OCI-M2 (cell line): ENCODE data around the gene TRERF1.
"Not testable (repeated sequence)": the region's sequence is repeated elsewhere in the genome, so short reads cannot be mapped to it uniquely, and the experiment has no call there.

Experiments
- DNase-seq: peaks from one replicate; lab custom pipeline; 2025; ENCODE audit not compliant: unreplicated experiment; lab: John Stamatoyannopoulos, UW

Gene TRERF1, protein sequence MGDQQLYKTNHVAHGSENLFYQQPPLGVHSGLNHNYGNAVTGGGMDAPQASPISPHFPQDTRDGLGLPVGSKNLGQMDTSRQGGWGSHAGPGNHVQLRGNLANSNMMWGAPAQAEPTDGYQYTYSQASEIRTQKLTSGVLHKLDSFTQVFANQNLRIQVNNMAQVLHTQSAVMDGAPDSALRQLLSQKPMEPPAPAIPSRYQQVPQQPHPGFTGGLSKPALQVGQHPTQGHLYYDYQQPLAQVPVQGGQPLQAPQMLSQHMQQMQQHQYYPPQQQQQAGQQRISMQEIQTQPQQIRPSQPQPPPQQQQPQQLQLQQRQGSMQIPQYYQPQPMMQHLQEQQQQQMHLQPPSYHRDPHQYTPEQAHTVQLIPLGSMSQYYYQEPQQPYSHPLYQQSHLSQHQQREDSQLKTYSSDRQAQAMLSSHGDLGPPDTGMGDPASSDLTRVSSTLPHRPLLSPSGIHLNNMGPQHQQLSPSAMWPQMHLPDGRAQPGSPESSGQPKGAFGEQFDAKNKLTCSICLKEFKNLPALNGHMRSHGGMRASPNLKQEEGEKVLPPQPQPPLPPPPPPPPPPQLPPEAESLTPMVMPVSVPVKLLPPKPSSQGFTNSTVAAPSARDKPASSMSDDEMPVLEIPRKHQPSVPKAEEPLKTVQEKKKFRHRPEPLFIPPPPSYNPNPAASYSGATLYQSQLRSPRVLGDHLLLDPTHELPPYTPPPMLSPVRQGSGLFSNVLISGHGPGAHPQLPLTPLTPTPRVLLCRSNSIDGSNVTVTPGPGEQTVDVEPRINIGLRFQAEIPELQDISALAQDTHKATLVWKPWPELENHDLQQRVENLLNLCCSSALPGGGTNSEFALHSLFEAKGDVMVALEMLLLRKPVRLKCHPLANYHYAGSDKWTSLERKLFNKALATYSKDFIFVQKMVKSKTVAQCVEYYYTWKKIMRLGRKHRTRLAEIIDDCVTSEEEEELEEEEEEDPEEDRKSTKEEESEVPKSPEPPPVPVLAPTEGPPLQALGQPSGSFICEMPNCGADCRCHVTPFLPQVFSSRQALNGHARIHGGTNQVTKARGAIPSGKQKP (N-terminal part only)

DNA sequence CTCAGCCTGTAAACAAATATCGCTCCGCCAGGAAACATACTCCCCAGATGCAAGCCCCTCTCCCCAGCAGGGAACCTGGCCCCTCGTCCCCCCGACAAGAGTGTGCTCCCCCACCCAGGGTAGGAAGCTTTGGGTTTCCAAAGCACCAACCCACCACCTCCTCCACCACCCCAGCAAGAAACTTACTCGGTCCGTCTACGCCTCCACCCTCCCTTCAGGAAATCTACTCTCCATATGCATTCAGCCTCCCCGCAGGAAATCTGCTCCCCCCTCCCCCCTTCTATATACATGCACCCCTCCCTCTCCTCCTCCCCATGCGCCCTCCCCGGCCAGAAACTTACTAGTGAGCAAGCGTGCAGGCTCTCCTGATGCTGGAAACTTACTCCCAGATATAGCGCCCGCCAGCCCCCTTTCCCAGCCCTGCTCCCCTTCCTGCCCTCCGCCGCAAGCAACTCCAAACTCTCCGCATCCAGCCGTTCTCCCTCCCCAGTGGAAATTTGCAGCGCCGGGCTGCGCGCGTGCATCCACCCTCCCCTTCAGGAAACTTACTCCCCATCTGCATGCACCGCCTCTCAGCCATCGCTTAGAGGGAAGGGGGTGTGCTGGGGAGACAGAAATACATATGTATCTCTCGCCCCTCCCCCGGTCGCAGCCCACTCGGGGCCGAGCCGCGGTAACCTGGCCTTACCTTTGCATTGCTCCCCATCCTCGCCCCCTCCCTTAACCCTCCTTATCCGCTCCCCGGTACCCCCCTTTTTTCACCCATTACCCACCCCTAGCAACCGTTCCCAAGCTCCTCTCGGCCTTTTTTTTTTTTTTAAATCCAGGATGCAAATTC is at the start of gene TRERF1:
Gene TRERF1 (minus strand): TSS at position 594 of the 838 bp plus-strand sequence. CDS start 182,336 bp downstream, outside the sequence.
- no peak for DNase-seq

DNA sequence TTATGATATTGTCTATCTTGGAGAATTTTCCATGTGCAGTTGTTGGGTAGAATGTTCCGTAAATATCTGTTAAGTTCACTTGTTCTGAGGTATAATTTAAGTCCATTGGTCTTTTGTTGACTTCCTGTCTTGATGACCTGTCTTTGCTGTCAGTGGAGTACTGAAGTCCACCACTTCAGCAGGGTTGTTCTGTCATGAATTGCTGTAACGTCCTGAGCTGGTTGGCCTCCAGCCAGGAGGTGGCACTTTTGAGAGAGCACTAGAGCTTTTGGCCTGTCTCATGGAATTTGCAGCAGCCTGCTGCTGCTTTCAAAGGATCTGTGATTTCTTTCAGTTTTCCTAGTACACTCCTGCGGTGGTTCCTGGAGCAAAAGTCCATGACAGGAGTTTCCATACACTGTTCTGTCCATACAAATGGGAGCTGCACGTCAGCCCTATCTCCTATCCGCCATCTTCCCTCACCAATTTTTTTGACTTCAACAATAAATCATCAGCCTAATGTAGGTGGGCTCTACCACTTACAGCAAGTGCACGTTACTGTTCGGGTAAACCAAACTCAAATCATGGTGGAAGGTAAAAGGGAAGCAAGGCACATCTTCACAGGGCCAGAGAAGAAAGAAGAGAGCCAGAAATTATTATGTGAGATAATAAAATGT is 46.9 kb upstream of the TRERF1 start:
- no peak for DNase-seq

DNA sequence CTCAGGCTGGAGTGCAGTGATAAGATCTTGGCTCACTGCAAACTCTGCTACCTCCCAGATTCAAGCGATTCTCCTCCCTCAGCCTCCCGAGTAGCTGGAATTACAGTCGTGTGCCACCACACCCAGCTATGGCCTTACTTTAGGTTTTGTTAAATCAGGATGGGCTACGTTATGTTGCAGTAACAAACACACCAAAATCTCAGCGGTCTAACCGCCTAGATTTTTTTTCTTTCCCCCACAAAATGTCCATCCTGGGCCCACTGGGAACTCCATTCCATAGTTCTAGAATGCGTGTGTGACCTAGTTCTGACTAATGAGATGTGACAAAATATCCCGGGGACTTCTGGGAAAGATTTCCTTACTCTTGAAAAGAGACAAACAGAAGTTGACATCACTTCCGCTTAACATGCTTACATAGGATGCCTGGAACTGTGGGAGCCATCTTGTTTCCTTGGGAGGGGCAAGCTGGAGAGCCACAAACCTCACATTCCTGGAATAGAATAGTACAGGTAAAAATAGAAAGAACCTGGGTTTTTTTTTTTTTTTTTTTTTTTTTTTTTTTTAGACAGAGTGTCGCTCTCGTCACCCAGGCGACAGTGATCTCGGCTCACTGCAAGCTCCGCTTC is 42.3 kb upstream of the TRERF1 start:
- no peak for DNase-seq

DNA sequence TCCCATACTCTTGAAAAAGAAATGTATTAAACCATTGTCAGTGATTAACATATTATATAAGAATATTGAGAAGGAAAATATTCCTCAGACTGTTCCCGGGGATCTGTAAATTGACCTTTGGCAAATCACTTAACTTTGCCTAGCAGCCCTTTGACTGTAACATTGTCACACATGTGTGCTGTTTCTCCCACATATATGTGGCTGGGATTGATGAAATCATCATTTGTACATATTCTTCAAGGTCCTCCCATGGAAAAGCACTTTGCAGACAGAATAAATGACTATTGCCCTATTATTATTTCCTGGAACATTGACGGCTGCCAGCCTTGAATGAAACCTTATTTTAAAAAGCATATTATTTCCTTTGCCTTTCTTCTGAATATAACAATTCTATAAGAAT is 36.4 kb upstream of the TRERF1 start:
- DNase-seq = no peak

DNA sequence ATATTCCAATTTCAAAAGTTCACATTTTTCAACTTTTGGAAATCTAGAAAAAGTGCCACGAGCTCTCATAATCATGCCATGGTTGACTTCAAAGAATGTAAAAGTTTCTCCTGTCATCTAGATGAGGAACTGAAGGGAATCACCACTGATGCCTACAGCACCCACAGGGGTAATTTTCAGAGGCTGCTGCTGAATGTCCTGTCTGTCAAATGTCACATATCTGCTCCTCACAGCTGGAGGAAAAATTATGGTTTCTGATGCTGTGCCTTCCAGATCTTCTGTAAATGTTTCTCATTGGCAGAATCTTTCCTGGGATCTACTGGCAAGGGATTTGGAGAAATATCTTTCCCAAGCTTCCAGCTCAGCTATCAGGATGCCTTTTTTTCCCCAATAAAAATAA is 32.5 kb upstream of the TRERF1 start:
- DNase-seq = no peak

DNA sequence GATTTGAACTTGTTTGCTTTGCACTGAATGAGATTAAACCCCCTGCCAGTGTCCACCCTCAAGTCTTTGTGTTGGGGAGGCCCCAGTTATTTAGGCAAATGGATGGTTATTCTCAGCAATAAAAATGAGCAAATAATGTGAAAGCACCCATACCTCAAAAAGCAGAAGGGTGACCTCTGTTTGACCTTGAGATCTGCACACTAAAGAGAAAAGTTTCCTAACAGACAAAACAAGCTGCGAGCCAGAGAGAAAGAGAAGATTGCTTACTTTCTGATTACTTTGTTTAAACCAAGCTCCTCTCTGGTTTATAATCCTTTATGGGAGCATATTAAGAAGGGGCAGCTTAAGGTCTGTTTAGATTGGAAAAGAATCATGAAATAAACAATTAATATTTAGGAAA is 30.4 kb upstream of the TRERF1 start:
- no peak for DNase-seq

DNA sequence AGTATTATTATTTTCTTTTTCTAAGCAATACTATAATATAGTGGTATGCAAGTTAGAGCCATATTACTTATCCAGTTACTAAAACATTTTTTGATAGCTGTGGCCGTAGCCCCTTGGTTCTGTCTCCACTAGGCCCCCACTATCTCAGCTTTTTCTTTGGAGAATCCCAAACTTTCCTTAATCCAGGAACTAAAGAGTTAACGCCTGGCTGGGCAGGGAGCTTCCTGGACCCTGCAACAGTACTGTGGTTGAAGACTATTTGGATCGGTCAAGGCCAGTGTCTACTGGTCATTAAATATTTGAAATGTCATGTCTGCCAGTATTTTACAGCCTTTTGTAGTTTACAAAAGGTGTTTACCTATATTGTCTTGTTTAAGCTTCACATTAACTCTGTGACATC is 20.0 kb upstream of the TRERF1 start:
- DNase-seq = no peak

DNA sequence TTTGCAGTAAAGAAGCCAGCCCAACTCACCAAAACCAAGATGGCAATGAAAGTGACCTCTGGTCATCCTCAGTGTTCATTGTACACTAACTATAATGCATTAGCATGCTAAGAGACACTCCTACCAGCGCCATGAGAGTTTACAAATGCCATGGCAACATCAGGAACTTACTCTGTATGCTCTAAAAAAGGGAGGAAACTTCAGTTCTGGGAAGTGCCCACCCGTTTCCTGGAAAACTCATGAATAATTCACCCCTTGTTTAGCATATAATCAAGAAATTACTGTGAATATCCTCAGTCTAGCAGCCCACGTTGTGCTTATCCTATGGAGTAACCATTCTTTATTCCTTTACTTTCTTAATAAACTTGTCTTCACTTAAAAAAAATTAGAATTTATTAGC is 19.4 kb upstream of the TRERF1 start:
- no peak for DNase-seq

DNA sequence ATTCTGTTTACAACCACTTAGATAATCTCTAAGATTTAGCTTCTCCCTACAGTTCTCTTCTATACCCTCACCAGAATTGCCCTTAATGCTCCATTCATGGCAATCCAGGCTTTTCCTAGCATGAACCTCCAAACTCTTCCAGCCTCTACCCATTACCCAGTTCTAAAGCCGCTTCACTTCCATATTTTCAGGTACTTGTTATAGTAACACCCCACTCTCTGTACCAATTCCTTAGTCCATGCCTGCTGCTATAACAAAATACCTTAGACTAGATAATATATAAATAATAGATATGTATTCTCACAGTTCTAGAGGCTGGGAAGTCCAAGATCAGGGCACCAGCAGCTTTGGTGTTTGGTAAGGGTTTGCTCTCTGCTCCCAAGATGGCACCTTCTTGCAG is 16.5 kb upstream of the TRERF1 start:
- DNase-seq = no peak

DNA sequence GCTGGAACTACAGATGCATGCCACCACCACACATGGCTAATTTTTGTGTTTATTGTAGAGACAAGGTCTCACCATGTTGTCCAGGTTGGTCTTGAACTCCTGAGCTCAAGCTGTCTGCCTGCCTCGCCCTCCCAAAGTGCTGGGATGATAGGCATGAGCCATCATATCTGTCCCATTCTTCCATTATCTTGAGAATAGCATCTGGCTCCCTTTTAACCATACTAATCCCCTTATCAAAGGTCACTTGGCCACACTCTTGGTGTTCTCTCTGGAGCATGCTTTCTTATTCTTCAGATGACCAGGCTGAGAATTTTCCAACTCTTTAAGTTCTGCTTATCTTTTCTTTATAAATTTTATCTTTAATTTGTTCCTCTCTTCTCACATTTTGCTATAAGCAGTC is 15.9 kb upstream of the TRERF1 start:
- DNase-seq = no peak

DNA sequence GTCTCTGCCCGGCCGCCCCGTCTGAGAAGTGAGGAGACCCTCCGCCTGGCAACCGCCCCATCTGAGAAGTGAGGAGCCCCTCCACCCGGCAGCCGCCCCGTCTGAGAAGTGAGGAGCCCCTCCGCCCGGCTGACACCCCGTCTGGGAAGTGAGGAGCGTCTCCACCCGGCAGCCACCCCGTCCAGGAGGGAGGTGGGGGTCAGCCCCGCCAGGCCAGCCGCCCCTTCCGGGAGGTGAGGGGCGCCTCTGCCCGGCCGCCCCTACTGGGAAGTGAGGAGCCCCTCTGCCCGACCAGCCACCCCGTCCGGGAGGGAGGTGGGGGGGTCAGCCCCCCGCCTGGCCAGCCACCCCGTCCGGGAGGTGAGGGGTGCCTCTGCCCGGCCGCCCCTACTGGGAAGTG is 14.7 kb upstream of the TRERF1 start:
- not testable (repeated sequence) for DNase-seq

DNA sequence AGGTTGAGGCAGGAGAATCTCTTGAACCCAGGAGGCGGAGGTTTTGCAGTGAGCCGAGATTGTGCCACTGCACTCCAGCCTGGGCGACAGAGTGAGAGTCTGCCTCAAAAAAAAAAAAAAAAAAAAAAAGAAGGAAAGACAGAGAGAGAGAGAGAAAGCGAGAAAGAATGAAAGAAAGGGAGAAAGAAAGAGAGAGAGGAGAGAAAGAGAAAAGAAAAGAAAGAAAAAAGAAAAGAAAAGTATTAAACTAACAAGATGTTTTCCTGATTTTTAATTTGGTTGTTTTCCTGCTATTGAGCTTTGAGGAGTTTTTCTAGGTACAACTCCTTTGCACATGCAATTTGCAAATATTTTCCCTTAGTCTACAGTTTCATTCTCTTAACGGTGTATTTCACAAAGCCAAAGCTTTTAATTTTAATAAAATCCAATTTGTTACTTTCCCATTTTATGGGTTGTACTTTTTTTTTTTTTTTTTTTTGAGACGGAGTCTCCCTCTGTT is 10.8 kb upstream of the TRERF1 start:
- DNase-seq = no peak

DNA sequence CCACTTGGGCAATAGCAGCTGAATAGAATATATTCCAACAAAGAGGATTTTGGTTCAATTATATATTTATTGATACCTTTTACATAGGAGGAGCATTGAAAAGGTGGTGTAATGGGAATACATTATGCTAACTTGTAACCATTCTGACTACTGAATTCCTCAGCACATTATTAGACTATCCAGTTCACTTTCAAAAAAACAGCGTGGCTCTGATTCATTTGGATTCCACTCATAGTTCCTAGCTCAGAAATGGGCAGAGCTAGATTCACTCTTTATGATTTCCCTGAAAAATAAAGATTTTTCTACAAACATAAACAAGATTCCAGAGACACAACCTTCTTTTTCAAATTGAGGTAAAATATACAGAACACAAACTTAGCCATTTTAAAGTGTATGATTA is 9.2 kb upstream of the TRERF1 start:
- DNase-seq = no peak

DNA sequence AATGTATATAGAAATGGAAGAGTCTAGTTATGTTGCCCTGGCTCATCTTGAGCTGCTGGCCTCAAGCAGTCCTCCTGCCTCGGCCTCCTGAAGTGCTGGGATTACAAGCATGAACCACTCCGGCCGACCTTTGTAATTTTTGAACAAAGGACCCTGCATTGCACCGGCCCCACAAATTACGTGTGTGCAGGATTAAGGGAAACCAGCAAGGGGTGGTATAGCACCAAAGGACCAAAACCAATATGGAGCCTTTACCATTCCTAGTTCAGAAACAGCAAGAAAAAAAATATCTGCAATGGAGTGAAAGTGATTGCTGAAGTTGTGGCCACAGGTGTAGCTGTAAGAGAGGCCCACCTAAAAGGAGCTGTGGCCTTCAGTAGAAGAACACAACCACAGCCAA is 8.2 kb upstream of the TRERF1 start:
- DNase-seq = no peak

DNA sequence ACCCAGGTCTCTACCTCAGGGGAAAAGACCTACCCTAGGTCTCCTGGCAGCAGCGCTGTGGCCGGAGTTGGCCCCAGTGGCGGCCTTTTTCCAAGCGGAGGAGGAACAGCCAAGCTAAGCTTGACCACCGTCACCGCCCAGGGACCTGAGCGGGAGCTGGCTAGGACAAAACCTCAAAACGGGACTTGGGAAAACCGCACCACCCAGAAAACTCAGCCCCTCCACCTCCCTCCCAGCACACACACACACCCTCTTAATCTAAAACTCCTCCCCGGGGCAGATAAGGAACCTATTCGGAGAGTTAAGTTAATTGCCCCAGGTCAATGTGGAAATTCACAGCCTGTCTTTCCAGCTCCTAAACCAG is 2.7 kb upstream of the TRERF1 start:
- no peak for DNase-seq

DNA sequence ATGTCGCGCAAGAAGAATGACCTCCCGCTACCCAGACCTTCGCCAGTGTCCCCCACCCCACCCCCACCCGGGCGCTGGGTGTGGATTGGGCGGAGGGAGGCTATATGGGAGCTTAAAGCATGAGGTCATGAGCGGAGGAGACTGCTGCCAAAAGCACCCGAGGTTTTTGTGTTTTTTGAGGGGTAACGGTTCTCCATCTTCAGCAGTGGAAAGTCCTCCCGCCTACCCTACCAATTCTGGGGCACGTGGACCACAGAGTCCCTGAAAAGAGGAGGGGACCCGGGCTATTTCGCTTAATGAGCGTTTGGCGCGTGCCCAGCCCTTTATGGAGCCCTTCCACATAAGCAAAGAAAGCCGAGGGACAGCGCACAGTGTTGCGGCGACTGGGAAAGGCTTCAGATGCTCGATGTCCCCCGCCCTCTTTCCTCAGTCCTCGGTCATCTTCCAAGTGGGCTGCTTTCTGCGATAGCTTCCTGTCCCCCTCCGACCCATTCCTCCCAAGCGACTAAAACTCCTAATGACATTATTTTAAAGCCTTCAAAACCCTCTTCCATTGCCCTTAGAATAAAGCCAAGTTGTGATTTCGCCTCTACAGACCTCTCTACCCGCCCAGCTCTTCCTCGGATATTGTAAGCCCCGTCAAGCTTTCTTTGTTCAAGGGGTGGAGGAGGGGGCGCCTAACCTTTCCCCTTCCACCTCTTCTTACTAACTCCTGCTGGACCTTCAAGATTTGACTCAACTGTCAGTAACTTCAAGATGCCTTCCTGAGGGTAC is 2.1 kb upstream of the TRERF1 start:
- DNase-seq = no peak

DNA sequence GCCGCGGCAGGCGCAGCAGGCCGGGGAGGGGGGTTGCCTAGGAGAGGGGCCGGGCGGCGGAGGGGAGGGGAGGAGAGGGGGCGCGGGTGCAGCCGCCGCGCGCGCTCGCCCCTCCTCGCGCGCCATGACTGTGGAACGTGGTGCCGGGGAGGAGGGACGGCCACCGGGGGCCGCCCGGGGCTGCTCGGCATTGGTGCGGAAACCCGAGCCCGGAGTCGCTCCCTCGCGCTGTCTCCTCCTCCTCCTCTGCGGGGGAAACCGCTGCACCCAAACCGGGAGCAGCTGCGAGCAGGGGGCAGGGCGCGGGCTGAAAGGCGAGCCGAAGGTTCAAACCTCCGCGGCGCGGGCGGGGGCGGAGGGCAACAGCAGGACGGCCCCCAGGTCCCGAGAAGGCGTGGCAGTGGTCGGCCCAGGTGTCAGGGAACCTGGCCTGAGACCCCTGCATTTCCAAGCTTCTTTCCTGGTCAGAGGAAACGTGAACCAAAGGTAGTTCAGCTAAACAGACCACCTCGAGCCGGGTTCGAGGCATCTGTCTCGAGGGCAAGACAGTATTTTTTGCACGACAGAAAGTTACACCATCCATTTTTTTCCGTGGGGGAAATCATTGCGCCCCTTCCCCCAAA is 1.4 kb upstream of the TRERF1 start:
- no peak for DNase-seq

DNA sequence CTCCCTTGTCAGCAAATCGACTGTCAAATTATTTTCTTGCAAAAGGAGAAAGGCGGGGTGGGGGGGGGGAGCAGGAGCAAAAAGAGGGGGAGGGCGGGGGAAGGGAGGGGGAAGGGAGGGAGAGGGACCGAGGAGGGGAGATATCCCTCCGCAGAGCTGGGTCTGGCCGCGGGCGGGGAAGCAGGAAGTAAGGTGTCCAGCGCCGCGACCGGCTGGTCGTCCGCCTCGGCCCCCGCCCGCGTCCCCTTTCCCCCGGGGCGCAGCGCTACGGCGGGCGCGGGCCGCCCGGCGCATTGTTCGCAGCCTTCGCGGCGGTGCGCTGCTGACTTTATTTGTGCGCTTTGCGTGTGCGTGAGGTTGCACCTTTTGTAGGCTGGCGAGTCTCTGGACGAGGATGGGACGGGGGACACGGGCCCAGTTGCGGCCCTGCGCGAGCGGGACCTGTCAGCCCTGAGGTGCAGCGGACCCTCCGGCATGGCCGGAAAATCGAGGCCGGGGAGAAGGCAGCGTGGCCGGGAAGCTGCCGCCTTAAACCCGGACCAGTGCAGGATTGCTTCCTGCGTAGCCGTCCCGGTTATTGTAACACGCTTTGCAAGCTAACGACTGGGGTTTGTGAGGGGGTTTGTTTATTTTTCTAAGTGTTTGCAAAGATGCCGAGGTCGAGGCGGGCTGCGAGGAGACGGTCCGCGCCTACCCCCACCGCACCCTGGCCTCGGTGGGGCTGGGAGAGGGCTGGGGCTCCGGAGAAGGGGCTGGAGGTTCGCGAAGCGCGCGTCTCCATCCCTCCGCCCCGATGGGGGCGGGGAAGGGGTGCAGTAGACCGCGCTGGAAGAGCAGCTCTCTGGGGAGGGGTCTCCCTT is 675 bp upstream of the TRERF1 start:
- no peak for DNase-seq
